Chondrocyte (in vitro differentiated cells): Measurements from ENCODE around the gene CLIP1. TPM values are rescaled to one million over a fixed set of nuclear protein-coding genes. Genes with fewer than 3 reads are reported as not detected.
"Not testable (repeated sequence)": the region's sequence is repeated elsewhere in the genome, so short reads cannot be mapped to it uniquely, and the experiment has no call there.

Experiments used
- DNase-seq: peaks from one replicate; pipeline ENCODE4 v3.0.0; 2021; ENCODE audit warnings: mixed read lengths, low spot score
- H3K27ac Mint-ChIP-seq: one replicate; pipeline ENCODE4 v1.8.0; 2021; ENCODE audit warnings: mild to moderate bottlenecking, moderate library complexity, mixed read lengths; ENCODE audit not compliant: unreplicated experiment
- H3K27me3 Mint-ChIP-seq: 2 replicates; pipeline ENCODE4 v1.8.0; 2021; ENCODE audit warnings: low read depth, mixed read lengths
- H3K36me3 Mint-ChIP-seq: 2 replicates; pipeline ENCODE4 v1.8.0; 2021; ENCODE audit warnings: low read depth, mixed read lengths
- H3K4me1 Mint-ChIP-seq: 2 replicates; pipeline ENCODE4 v1.8.0; 2021; ENCODE audit warnings: low read depth, mild to moderate bottlenecking, mixed read lengths
- H3K4me3 Mint-ChIP-seq: one replicate; pipeline ENCODE4 v1.8.0; 2021; ENCODE audit warnings: mild to moderate bottlenecking, moderate library complexity, mixed read lengths; ENCODE audit not compliant: unreplicated experiment
- H3K9me3 Mint-ChIP-seq: 2 replicates; pipeline ENCODE4 v1.8.0; 2021; ENCODE audit warnings: low read depth, mixed read lengths
- long read RNA-seq: library from polyadenylated mRNA; stranded (forward); transcript quantifications from one replicate; pipeline ENCODE4 v2.0.0, GENCODE V29; 2021
- total RNA-seq: library from RNA; stranded (reverse); gene quantifications from 3 replicates; pipeline ENCODE4 v1.2.1, GENCODE V29; 2021
- TF ChIP-seq, protein P1 (sequence below): fragments of 200-600 bp; sonication (generic); IDR thresholded peaks from 2 replicates; pipeline ENCODE4 v1.5.0; 2021; ENCODE audit warnings: antibody characterized with exemption, mild to moderate bottlenecking, moderate library complexity

Gene CLIP1
- 74.1 to 101 TPM (median 94.7 TPM) in 3 replicates for total RNA-seq
- long read RNA-seq, full-length matches to known transcripts, result 106 of 157 reads
- long read RNA-seq, partial matches to known transcripts, result 14 of 157 reads
- long read RNA-seq, other reads (novel, unspliced or antisense), result 37 of 157 reads

DNA sequence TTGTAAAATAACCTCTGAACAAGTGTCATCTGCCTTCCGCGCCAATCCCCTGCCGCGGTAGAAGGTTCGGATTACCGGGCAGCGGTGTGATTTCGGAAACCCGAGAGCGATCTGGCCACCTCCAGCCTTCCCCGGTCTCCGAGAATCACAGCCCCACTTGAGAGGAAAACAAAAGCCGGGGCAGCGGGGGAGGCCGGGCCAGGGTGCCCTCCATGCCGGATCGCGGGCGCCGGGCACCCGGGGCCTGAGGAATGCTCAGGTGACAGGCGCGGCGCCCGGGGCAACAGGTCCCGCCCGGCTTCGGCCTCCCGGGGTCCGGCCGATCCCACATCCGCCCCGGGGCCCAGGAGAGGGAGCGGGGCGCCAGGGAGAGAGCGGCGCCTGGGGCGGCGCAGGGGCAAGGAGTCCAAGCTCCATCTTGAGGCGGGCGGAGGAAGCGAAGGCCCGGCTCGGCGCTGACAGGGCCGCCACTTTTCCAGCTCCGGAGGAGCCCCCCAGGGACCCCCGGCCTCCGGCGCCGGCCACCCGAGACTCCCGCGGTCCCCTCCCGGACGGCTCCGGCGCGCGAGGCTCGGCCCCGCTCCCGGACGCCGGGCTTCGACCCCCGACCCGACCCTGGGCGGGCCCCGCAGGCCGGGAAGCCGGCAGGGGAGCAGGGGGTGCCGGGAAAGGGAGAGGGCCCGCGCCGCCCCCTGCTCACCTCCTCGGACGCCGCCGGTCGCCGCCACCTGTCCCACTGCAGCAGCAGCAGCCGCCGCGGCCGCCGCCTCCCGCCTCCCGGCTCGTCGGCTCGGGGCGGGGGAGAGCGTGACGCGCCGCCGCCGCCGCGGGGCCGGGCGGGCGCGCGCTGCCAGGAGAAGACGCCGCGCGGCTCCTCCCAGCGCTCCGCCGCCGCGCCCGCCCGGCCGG, at the start of gene CLIP1:
TSS of gene CLIP1 (minus strand) at position 849 of the 909 bp plus-strand sequence. CDS start 42,217 bp downstream, outside the sequence.
- H3K27me3 Mint-ChIP-seq, result no peaks in the 10 kb centered on the region
- no peaks in the 10 kb centered on the region for H3K36me3 Mint-ChIP-seq
- H3K9me3 Mint-ChIP-seq, result no peaks in the 10 kb centered on the region
- peaks cover 46% of the 10 kb centered on the region for H3K4me1 Mint-ChIP-seq
- peak within 1 kb of the TSS; percentile 91 for H3K4me3 Mint-ChIP-seq
- H3K27ac Mint-ChIP-seq, result peak within 1 kb of the TSS; percentile 97
- no peak for DNase-seq
- TF ChIP-seq, protein P1, sequence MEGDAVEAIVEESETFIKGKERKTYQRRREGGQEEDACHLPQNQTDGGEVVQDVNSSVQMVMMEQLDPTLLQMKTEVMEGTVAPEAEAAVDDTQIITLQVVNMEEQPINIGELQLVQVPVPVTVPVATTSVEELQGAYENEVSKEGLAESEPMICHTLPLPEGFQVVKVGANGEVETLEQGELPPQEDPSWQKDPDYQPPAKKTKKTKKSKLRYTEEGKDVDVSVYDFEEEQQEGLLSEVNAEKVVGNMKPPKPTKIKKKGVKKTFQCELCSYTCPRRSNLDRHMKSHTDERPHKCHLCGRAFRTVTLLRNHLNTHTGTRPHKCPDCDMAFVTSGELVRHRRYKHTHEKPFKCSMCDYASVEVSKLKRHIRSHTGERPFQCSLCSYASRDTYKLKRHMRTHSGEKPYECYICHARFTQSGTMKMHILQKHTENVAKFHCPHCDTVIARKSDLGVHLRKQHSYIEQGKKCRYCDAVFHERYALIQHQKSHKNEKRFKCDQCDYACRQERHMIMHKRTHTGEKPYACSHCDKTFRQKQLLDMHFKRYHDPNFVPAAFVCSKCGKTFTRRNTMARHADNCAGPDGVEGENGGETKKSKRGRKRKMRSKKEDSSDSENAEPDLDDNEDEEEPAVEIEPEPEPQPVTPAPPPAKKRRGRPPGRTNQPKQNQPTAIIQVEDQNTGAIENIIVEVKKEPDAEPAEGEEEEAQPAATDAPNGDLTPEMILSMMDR, result peak; percentile 77

DNA sequence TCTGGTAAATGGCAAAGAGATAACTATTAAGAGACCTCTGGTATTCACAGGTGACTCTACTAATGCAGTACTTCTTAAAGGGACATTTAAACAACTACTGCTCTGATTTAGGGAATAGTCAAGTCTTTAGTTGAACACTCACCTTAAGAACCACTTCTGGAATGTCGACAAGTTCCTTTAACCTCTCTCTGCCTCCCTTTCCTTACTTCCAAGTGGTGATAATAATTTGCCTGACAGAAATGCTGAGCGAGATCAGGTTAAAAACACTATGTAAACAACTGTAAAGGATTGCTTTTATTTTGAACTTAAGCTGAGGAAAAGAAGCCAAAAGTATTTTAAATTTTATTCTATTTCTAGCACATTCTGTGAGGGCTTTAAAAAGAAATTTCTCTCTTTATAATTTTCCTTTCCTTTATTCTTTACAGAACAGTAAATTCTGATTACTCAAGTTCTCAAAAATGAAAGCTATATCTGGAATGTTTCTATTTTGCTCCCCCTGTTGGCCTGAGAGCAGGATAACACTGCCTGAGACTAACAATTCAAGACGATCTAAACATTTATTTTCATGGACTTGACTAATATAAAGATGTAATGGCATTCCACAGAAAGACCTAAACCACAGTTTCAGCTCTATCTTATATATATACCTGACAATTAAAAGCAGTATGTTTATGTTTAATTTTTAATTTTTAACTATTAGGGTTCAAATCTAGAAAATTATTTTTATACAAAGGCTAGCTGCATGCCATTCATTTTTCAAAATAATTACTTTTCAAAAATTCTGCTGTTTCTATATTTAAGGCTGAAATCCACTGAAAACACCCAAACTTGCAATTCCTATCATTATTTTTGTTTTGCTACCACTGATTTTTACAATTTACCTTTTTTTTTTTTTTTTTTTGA, 49.1 kb upstream of the CLIP1 start:
- Mint-ChIP-seq H3K4me3 (peak overlapping the region; percentile 11), H3K27me3 (no peaks in the 10 kb centered on the region), H3K4me1 (peaks cover 14% of the 10 kb centered on the region), H3K27ac (peak overlapping the region; percentile 75), H3K36me3 (peaks cover 20% of the 10 kb centered on the region), H3K9me3 (no peaks in the 10 kb centered on the region)
- TF ChIP-seq, protein P1, result peak; percentile 95
- DNase-seq, result no peak

DNA sequence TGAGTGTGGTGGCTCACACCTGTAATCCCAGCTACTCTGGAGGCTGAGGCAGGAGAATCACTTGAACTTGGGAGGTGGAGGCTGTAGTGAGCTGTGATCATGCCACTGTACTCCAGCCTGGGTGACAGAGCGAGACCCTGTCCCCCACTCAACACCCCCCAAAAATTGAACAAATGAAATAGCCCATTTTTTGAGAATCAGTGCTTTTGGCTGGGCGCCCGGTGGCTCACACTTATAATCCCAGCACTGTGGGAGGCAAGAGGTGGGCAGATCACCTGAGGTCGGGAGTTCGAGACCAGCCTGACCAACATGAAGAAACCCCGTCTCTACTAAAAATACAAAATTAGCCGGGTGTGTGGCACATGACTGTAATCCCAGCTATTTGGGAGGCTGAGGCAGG, 48.1 kb upstream of the CLIP1 start:
- not testable (repeated sequence) for H3K9me3 Mint-ChIP-seq, DNase-seq, H3K36me3 Mint-ChIP-seq, H3K4me3 Mint-ChIP-seq, H3K27ac Mint-ChIP-seq, H3K27me3 Mint-ChIP-seq
- H3K4me1 Mint-ChIP-seq, result peaks cover 14% of the 10 kb centered on the region

DNA sequence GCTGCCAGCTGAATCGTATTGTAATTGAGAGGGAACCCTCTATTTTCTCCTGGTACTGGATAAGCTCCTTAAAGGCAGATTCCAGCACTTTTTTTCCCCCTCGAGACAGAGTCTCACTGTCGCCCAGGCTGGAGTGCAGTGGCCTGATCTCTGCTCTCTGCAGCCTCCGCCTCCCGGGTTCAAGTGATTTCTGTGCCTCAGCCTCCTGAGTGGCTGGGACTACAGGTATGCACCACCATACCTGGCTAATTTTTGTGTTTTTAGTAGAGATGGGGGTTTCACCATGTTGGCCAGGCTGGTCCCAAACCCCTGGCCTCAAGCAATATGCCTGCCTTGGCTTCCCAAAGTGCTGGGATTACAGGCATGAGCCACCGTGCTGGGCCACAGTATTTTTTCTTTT, 47.4 kb upstream of the CLIP1 start:
- peaks cover 14% of the 10 kb centered on the region for H3K4me1 Mint-ChIP-seq
- not testable (repeated sequence) for H3K9me3 Mint-ChIP-seq, H3K27me3 Mint-ChIP-seq, H3K27ac Mint-ChIP-seq, DNase-seq, H3K36me3 Mint-ChIP-seq, H3K4me3 Mint-ChIP-seq

DNA sequence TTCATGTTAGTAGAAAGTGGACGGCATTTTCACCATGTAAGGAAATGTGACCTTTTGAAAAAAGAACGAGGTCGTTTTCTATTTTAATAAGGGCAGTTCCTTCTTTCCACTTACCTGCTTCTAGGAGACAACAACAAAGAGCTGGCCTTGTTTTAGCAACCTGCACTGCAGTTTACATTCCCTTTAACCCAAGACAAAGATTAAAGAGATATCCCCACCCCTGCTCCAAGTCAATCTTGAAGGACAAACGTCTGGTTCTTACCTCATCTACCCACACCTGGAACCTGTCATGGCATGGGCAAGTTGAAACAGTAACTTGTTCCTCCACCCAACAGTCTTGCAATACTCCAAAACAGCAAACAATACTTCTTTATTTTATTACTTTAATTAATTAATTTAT, 45.5 kb upstream of the CLIP1 start:
- Mint-ChIP-seq H3K36me3 (no peaks in the 10 kb centered on the region), H3K27me3 (no peaks in the 10 kb centered on the region), H3K4me1 (peaks cover 19% of the 10 kb centered on the region), H3K4me3 (no peak overlapping the region), H3K27ac (no peak overlapping the region), H3K9me3 (no peaks in the 10 kb centered on the region)
- DNase-seq, result no peak
- TF ChIP-seq, protein P1, result no peak

DNA sequence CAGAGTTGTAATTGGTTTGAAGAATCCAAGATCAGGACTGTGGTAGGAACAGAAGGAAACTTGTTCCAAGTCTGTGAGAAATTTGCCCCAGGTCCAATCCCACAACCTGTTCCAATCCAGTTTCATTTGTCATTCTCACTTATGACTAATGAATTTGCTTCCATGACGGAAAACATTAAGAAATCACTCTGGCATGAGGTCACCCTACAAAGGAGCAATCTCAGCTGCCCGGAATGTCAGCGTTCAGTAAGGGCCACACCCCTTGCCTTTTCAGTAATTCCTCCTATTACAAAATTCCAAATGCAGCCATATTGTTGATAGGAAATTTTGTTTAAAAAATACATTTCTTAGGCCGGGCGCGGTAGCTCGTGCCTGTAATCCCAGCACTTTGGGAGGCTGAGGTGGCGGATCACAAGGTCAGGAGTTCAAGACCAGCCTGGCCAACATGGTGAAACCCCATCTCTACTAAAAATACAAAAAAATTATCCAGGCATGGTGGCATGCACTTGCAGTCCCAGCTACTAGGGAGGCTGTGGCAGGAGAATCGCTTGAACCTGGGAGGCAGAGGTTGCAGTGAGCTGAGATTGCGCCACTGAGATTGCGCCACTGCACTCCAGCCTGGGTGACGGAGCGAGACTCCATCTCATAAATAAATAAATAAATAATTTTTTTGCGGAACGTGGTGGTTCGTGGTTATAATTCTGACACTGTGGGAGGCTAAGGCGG, 42.0 kb upstream of the CLIP1 start:
- not testable (repeated sequence) for H3K4me3 Mint-ChIP-seq, H3K9me3 Mint-ChIP-seq, H3K4me1 Mint-ChIP-seq, DNase-seq, H3K36me3 Mint-ChIP-seq, H3K27me3 Mint-ChIP-seq
- peak overlapping the region; percentile 69 for H3K27ac Mint-ChIP-seq
